Fibroblast of mammary gland (primary cell): ENCODE results near the gene NTF3.

Experiments
- DNase-seq: peaks from one replicate; pipeline ENCODE4 v3.0.0-alpha.2; 2010; ENCODE audit warnings: low read depth
- H3K4me3 ChIP-seq: 2 replicates; pipeline ENCODE4 v1.5.1; 2011; ENCODE audit warnings: low read depth, mild to moderate bottlenecking, low read length, moderate library complexity; ENCODE audit not compliant: control insufficient read depth
- CTCF ChIP-seq: conservative IDR thresholded peaks from 2 replicates; pipeline ENCODE4 v1.5.1; 2011; ENCODE audit warnings: low read depth, low read length, inconsistent platforms; ENCODE audit not compliant: control insufficient read depth, insufficient read depth

Gene NTF3

DNA sequence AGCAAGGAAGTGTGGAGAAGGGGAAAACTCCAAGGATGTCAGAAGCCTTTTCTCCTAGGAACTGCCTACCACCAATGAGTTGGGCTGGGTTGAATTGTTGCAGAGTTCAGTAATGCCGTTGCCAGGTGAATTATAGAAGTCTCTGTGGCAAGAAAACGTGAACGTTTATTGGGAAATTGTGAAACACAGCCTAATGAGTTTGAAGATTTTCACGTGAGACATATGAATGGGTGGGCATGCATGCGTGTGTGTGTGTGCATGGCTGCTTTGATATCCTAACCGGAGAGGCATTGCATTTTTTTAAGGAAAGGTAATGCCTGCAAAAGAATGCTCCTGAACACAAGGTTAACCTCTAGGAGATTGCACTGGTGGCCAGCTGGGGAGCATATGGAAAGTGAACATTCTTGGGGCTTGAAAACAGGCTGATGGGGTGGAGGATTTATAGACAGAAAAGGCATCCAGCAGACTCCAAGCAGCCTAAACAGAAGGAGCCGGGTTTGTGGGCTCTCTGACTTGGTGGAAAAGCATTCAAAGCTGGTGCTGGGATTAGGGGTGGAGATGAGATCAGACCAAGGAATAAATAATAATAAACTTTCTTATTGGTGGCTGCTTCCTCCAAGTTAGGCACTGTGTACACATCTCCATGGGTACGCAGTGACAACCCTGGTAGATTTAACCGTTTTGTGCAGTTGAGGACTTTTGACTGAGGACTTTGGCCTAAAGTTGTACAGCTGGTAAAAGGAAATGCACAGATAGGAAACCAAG lies 67.8 kb downstream of the NTF3 start:
- no peak overlapping the region for H3K4me3 ChIP-seq
- DNase-seq, result no peak
- no peak for TF ChIP-seq CTCF

DNA sequence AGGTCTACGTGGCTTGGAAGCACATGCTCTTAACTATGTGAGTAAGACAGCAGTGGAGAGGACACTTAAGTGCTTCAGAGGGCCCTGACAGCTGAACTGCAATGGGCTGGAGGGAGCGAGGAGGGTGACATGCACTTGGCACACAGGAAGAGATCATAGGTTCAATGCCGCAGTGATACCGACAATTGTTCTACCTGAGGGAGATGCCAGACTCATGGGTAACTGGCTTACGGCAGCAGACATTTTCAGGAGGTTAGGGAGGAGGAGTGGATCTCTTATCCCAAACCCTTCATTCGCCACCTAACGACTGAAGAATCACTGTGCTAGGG lies 68.4 kb downstream of the NTF3 start:
- no peak overlapping the region for H3K4me3 ChIP-seq
- no peak for DNase-seq
- TF ChIP-seq CTCF, result no peak

- no peak for DNase-seq
- no peak for TF ChIP-seq CTCF
- no peak overlapping the region for H3K4me3 ChIP-seq
Observed at GRCh38 chr12:5503774-5504173, 71.9 kb downstream of the NTF3 start.

GRCh38 chr12:5505116-5505515 lies 73.2 kb downstream of the NTF3 start:
- no peak for TF ChIP-seq CTCF
- no peak overlapping the region for H3K4me3 ChIP-seq
- DNase-seq, result no peak

DNA sequence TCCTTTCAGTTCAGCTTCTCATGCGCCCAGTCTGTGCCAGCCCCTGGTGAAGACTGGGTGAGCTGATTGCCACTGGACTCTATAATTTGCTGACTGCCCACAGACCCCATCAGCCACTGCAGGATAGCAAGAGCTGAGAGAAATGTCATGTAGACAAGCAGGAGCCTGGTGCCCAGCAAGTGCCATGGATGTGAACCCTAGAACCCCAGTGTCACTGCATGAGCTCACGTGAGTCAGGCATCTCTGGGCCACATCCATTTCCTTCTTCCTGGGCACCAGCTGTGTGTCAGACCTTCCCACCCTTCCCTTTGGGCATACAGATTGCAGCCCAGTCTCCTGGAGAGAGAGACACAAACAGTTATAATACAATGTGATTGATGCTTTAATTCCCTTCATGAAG lies 73.8 kb downstream of the NTF3 start:
- no peak overlapping the region for H3K4me3 ChIP-seq
- no peak for TF ChIP-seq CTCF
- no peak for DNase-seq

- DNase-seq, result no peak
- no peak for TF ChIP-seq CTCF
- H3K4me3 ChIP-seq, result no peak overlapping the region
Observed at GRCh38 chr12:5506295-5506694, 74.4 kb downstream of the NTF3 start.

GRCh38 chr12:5506821-5507231 lies 74.9 kb downstream of the NTF3 start:
- no peak for DNase-seq
- TF ChIP-seq CTCF, result no peak
- no peak overlapping the region for H3K4me3 ChIP-seq
